GM19025 (cell line): ENCODE results near the gene OXGR1.
"Not testable (repeated sequence)": the region's sequence is repeated elsewhere in the genome, so short reads cannot be mapped to it uniquely, and the experiment has no call there.

ENCODE experiments used
- ATAC-seq: cut with Tn5 transposase; IDR thresholded peaks from one replicate; pipeline ENCODE4 v1.9.1; 2021; ENCODE audit warnings: mild to moderate bottlenecking, low read depth, moderate library complexity; ENCODE audit not compliant: unreplicated experiment

OXGR1 gene

GRCh38 chr13:96994017-96994857 lies at the start of gene OXGR1:
OXGR1 (minus strand) TSS chr13:96994476; CDS start chr13:96987759, 6,717 bp downstream.
- ATAC-seq = no peak

DNA sequence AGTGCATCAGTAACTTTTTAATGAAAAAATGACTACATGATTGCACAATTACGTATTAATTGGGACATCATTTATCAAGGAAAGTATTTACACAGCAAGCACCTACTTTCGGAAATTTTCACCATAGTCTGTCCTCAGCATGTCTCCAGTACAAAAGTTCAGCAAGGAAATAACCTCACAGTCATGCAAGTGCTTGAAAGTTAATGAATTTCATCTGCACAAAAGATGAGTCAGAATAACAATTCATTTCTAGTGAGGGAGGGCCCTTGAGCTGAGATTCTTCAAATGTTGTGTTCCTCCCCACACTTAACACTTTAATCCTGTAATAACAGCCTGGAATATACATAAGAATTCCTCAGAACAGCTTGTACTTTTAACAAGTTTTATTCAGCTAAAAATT lies 49.0 kb upstream of the OXGR1 start:
- no peak for ATAC-seq

- no peak for ATAC-seq
Observed at GRCh38 chr13:97030705-97031452, 36.6 kb upstream of the OXGR1 start.

DNA sequence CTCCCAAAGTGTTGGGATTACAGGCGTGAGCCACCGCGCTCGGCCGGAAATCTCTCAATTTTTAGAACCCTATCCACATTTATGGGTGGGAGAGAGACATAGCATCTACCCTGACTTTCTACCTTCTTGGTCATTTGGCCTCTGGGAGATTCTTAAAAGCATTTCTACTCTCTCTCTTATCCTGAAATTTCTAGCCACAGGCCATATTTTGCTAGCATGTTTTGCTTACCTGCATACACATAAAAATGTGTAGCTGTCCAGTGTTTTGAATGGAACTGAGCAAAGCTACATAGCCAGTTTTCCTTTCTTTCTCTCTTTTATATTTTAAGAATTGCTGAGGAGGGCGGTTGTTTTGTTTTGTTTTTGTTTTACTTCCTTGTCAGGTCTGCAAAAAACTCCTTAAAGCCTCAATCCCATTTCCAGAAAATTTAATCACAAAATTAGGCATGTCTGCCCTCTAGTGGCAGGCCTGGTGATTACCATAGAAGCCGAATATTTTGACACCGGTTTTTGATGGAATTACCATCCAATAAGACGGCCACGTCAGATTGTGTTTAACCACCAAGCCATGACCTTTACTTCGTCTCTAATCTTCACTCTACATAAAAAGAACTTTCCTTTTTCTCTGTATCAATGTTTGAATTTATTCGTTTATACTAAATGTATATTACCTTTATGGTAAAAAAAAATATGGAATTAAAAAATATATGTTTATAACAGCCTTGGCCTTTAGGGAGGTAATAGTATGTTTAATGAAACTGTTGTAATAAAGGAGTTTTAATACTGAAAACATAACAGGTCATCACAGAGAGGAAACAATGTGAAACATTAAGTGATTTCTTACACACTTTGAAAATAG lies 34.4 kb upstream of the OXGR1 start:
- no peak for ATAC-seq

- no peak for ATAC-seq
Observed at GRCh38 chr13:97027162-97027554, 32.9 kb upstream of the OXGR1 start.

- ATAC-seq = no peak
Observed at GRCh38 chr13:97026531-97027161, 32.4 kb upstream of the OXGR1 start.

GRCh38 chr13:97023812-97024211 lies 29.5 kb upstream of the OXGR1 start:
- ATAC-seq = not testable (repeated sequence)

- no peak for ATAC-seq
Observed at GRCh38 chr13:97023117-97023516, 28.8 kb upstream of the OXGR1 start.

GRCh38 chr13:97021241-97021640 lies 27.0 kb upstream of the OXGR1 start:
- ATAC-seq = no peak

DNA sequence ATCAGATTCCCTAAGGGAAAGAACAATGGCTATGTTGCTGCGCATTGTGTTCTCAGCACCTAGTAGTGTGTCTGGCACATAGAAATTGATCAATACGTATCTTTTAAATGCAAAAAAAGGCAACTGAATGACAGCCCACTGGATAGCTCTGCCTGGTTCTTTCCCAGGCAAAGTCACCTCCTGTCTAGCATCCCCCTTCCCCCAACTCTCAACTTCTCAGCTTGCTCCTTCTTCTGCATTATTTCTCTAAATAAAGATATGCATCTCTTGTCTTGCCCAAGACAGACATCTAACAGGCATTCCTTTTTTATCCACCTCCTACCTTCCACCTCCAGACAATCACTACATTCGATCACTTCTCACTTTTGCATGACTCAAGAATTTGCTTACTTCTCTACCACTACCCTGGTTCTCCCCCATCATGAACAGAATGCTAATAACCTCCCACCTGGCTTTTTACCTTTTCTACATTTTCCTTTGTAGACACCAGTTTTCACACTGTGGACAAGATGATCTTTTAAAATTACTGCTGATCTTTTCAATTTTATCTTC lies 26.5 kb upstream of the OXGR1 start:
- no peak for ATAC-seq

DNA sequence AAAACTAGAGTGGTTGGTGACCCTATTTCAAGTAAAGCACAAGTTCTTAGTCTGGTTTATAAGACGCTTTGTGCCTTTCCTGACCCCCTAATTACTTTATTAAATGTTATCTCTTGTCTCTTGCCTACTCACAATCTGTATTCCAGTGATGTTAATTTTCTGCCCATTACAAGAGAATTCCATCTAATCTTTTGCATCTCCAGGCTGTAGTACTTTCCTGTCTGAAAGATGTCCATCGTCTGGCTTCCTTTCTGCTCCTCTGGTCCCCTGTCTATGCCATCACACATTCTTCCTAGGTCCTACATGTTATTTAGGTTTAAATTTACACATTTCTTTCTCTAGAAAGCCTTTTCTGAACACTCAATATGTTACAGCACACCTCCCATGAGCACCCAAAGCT lies 25.9 kb upstream of the OXGR1 start:
- ATAC-seq = no peak

DNA sequence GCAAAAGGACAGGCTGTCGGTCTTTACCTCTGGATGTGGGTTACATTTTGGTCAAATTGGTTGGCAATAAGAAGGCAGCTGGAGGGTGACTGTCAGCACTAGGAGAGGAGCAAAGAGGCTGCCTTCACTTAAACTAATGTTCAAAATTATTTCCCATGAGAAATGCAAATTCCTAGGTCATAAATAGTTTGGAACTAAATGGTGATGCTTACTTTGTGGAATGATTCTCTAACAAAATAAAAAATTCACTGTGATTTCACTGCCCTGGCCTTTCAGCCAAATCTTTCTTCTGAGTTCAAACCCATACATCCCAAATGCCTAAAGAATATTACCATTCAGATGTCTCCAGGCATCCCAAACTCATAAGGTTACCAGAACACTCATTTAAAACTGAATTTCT lies 25.0 kb upstream of the OXGR1 start:
- ATAC-seq = no peak

DNA sequence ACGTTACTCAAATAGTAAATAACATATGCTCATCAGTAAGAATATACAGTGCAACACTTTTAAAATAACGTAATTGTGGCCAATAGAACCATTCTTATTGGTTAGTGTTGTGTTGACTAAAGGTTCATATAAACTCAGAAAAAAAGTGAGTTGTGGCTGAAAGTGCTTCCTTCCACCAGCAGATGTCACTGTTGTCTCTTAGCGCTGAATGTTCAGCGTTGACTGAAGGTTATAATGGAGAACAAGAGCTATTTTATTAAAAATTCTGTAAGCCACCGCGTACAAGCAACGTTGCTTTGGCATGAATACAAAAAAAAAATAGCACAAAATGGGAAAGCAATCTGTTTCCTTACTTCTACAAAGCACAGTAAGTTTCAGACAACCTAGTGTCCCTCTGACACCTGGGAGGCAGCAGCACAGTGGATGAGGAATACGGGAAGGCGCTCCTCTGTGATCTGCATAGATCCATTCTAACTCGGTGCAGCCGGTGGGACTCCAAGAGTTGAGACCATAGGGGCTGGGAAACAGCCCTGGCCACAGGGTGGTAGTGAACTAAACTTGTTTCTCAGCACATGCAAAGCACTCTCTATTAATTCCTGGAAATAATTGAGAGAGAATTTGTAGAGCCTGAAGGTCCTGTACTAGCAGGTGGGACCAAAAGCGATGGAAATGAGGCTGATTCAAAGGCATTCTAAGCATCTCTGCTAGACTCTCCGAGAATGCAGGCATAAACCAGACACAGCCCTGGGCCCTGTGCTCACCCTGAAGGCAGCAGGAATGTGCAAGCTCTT lies 23.9 kb upstream of the OXGR1 start:
- peak; percentile 82 for ATAC-seq

DNA sequence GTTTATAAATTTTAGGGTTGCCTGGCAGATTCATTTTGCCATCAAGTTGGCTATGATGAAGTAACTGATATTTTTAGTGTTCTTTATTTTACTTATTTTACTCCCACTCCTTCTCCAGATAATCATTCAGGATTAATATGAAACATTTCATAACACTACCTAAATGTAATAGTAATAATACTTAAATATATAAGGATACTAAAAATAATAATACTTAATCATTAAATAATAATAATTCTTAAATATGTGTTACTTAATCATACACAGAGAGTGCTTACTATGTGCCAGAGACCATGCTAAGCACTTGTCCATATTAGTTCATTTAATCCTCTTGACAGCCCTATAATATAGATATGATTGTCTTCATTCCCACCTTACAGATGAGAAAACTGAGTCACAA lies 23.0 kb upstream of the OXGR1 start:
- no peak for ATAC-seq

GRCh38 chr13:97015661-97016350 lies 21.5 kb upstream of the OXGR1 start:
- ATAC-seq = no peak

DNA sequence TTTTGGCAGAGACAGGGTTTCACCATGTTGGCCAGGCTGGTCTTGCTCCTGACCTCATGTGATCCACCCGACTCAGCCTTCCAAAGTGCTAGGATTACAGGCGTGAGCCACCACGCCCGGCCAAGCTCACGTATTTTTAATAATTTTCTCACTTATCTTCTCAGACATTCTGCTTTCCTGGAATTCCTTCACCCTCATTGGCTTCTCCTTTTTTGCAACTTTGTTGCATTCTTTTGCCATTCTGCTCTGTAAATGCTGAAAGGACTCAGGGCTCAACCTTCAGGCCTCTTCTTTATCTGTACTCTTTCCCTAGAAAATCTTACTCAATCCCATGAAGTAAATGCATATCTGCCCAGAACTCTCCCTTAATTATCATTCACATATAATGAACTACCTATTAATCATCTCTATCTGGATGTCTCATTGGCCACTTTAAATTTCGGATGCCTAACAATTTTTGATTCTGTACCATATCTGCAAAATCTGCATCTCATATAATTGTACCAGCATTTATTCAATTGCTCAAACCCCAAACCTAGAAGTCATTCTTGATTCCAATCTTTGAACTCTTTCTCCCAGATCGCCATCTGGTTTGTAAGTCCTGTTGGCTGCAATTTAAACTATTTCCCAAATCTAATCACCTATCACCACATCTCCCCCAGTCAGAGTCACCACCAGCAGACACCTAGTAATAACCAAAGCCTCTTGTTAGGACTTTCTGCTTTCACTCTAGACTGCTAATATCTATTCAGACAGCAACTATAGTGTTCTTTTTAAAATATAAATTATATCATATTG lies 18.2 kb upstream of the OXGR1 start:
- ATAC-seq = no peak

DNA sequence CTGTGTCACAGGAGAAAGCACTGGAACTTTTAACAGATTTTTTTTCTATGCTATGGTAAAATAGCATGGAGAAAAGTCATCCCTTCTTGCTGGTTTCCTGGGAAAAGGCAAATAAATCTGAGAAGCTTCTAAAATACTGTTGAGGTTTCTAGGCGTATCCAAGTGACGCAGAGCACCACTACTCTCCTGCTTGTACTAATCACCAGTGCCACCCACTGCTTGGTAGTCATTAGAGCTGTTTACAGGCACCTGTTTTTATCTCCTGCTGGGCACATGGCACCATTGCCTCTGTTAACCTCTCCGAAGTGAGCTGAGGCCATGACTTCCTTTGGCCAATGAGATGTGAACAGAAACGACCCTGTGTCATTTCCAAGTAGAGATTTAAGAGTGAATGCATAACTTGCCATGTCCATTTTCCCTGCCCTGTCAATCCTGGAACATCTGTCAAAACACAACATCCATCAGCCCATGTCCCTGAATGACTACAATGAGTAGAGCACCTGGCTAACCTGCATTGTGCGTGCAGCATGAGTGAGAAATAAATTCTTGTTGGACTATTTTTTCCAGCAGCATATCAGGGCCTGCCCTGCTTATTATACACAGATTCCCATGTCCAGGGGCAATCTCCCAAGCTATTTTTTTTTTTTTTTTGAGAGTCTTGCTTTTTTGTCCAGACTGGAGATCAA lies 17.3 kb upstream of the OXGR1 start:
- ATAC-seq = no peak
